CD4-positive, alpha-beta T cell (primary cell): Measurements from ENCODE around the gene RECQL5. TPM values are rescaled to one million over a fixed set of nuclear protein-coding genes. Genes with fewer than 3 reads are reported as not detected.

Experiments used
- ATAC-seq: fragments of 200-7000 bp; cut with Tn5 transposase; one replicate; pipeline ENCODE4 v1.10.0; 2022; ENCODE audit warnings: mild to moderate bottlenecking; ENCODE audit not compliant: poor library complexity
- CTCF ChIA-PET: fragments of 350-600 bp; sonication (Branson Sonifier 250); formaldehyde crosslinking; loops from one replicate; lab custom pipeline; 2021; ENCODE audit warnings: antibody characterized with exemption, inconsistent platforms; lab: Charles Lee
- POLR2A ChIA-PET: fragments of 350-600 bp; sonication (Branson Sonifier 250); formaldehyde crosslinking; loops from one replicate; lab custom pipeline; 2021; ENCODE audit warnings: antibody characterized with exemption, inconsistent platforms; lab: Charles Lee
- DNase-seq, 14 experiments: peaks; one replicate each; pipeline ENCODE4 v3.0.0-alpha.2; 2013 to 2020; ENCODE audit warnings: mixed read lengths in 2 of 14
- H3K27ac ChIP-seq, 2 donors: one replicate each; pipeline versions ENCODE4 v1.5.1 to v1.7.0; 2013; ENCODE audit warnings: low read length in 2 of 2, low read depth in 1 of 2, mild to moderate bottlenecking in 1 of 2
- H3K27me3 ChIP-seq, 2 experiments: 1 replicate in 1 of 2; 2 replicates in 1 of 2; pipeline versions ENCODE4 v1.6.1 to v1.7.0; 2013; ENCODE audit warnings: low read length in 2 of 2, control low read depth in 1 of 2, mild to moderate bottlenecking in 1 of 2, moderate library complexity in 1 of 2; ENCODE audit not compliant: insufficient read depth in 2 of 2, control insufficient read depth in 1 of 2
- H3K36me3 ChIP-seq: one replicate; pipeline ENCODE4 v1.6.1; 2013; ENCODE audit warnings: low read length, control low read depth; ENCODE audit not compliant: insufficient read depth
- H3K4me1 ChIP-seq: one replicate; pipeline ENCODE4 v1.6.1; 2013; ENCODE audit warnings: low read length, control low read depth; ENCODE audit not compliant: insufficient read depth
- H3K4me3 ChIP-seq: one replicate; pipeline ENCODE4 v1.5.1; 2013; ENCODE audit warnings: mild to moderate bottlenecking, low read length, moderate library complexity
- H3K9me3 ChIP-seq, 2 experiments: 1 replicate in 1 of 2; 2 replicates in 1 of 2; pipeline versions ENCODE4 v1.6.1 to v1.7.0; 2013; ENCODE audit warnings: low read length in 2 of 2, mild to moderate bottlenecking in 2 of 2, control low read depth in 1 of 2, moderate library complexity in 1 of 2; ENCODE audit not compliant: control insufficient read depth in 1 of 2, insufficient read depth in 1 of 2
- H3K27ac Mint-ChIP-seq: one replicate; pipeline ENCODE4 v1.8.0; 2020; ENCODE audit warnings: mixed read lengths
- H3K27me3 Mint-ChIP-seq: one replicate; pipeline ENCODE4 v1.8.0; 2021; ENCODE audit warnings: mixed read lengths
- H3K36me3 Mint-ChIP-seq: one replicate; pipeline ENCODE4 v1.8.0; 2021; ENCODE audit warnings: low read depth, mixed read lengths
- H3K4me1 Mint-ChIP-seq: one replicate; pipeline ENCODE4 v1.8.0; 2021; ENCODE audit warnings: low read depth, mixed read lengths
- H3K4me3 Mint-ChIP-seq: one replicate; pipeline ENCODE4 v1.8.0; 2020; ENCODE audit warnings: mild to moderate bottlenecking, mixed read lengths
- H3K9me3 Mint-ChIP-seq: one replicate; pipeline ENCODE4 v1.8.0; 2020; ENCODE audit warnings: mixed read lengths
- CTCF ChIP-seq: fragments of 200-600 bp; IDR thresholded peaks from one replicate; pipeline ENCODE4 v1.8.0; 2022; ENCODE audit warnings: antibody characterized with exemption, mild to moderate bottlenecking
- intact Hi-C, 2 experiments: fragments of 100-400 bp; cut with DNase I in 1 of 2; cut with micrococcal nuclease in 1 of 2; formaldehyde crosslinking; loops; one replicate each; pipeline versions ENCODE4 v1.15.1 to v1.9.0; 2023 to 2025; cut with DNase I, micrococcal nuclease
- total RNA-seq, 174 experiments: library from RNA in 2 of 174; stranded (reverse) in 2 of 174; gene quantifications; one replicate each; pipeline ENCODE4 v1.2.3 and lab custom pipeline; 2021 to 2026

The RECQL5 gene
- total RNA-seq, 2 experiments from 2014 or later, result 16.4 to 17.7 TPM

GRCh38 chr17:75691801-75692626 lies 25.1 kb upstream of the RECQL5 start:
- no peaks in the 10 kb centered on the region for H3K27me3 ChIP-seq
- no peaks in the 10 kb centered on the region for H3K9me3 ChIP-seq
- intact Hi-C loops, result no loop called here
- H3K4me3 ChIP-seq, result no peak overlapping the region
- no peak for TF ChIP-seq CTCF
- POLR2A ChIA-PET, result no interaction called here
- H3K27ac Mint-ChIP-seq, result peak overlapping the region; percentile 69
- H3K4me3 Mint-ChIP-seq, result no peak overlapping the region
- no peaks in the 10 kb centered on the region for H3K27me3 Mint-ChIP-seq
- peaks cover 73% of the 10 kb centered on the region for H3K36me3 Mint-ChIP-seq
- no peak for DNase-seq
- no peak overlapping the region for H3K27ac ChIP-seq
- H3K36me3 ChIP-seq, result peaks cover 67% of the 10 kb centered on the region
- H3K4me1 Mint-ChIP-seq, result peaks cover 44% of the 10 kb centered on the region
- H3K9me3 Mint-ChIP-seq, result no peaks in the 10 kb centered on the region
- peaks cover 41% of the 10 kb centered on the region for H3K4me1 ChIP-seq
- CTCF ChIA-PET, result interaction anchor here (1.6 kb wide), 1 partner anchor 59 kb away, joined by 4 read pairs; the partner anchor contains the start of gene SMIM5
- ATAC-seq, result no peak

DNA sequence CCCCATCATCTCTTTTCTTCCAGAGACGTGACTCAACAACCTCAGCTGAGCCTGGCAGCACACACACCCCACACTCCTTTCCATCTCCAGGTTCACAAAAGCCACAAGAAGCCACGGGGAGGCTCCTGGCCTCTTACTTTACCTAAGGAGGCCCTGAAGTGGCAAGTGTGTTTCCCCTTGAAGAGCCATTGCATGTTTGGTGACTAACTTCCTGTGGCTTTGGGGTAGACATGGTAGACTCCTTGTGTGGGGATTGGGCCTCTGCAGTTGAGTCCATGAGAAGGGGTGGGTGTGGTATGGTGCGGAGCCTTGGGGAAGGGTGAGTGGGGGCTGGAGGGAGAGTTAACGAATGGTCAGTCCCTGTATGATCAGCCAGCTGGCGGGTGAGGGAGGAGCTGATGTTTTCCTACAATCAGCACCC lies 24.4 kb upstream of the RECQL5 start:
- Mint-ChIP-seq H3K36me3 (peaks cover 71% of the 10 kb centered on the region), H3K27me3 (no peaks in the 10 kb centered on the region), H3K4me1 (peaks cover 50% of the 10 kb centered on the region), H3K4me3 (no peak overlapping the region), H3K27ac (peak overlapping the region; percentile 69), H3K9me3 (no peaks in the 10 kb centered on the region)
- H3K4me1 ChIP-seq, result peaks cover 41% of the 10 kb centered on the region
- DNase-seq (peak in 2 of 14 experiments; percentile 10 to 34), ATAC-seq (no peak)
- no peaks in the 10 kb centered on the region for H3K9me3 ChIP-seq
- ChIA-PET POLR2A (interaction anchor here (0.6 kb wide), 1 partner anchor 187 kb away, joined by 3 read pairs; the partner anchor contains the start of gene TRIM47), CTCF (interaction anchor here (0.7 to 1.6 kb wide), 2 partner anchors 58 to 59 kb away, joined by 3 to 4 read pairs; partner anchors contain the start of gene SMIM5)
- TF ChIP-seq CTCF, result no peak
- peaks cover 66% of the 10 kb centered on the region for H3K36me3 ChIP-seq
- no peak overlapping the region for H3K27ac ChIP-seq
- no peaks in the 10 kb centered on the region for H3K27me3 ChIP-seq
- no peak overlapping the region for H3K4me3 ChIP-seq
- intact Hi-C loops, result no loop called here

DNA sequence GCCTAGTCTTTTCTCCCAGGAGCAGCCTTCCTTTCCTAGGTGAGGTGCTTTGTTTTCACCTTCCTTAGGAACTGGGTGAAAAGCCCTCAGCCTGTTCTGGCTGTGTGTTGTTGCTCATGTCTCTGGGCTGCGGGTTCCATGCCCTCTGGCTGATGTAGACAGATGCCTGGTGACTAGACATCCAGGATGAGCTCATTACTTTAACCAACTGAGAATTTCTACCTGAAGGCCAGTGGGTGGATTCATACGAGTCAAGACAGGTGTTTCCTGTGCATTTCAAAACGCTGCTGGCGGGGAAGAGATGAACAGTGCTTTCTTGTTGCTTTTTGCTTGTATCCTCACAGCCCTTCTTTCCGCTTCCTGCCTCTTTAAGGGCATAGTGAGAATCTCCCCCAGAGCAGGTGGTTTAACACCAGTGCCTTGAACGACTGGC lies 22.5 kb upstream of the RECQL5 start:
- POLR2A ChIA-PET, result interaction anchor here (0.7 to 1.0 kb wide), 3 partner anchors 22 to 87 kb away, joined by 3 to 7 read pairs (median 3); partner anchors contain the start of genes ITGB4, RECQL5 and SAP30BP
- peaks cover 41% of the 10 kb centered on the region for H3K4me1 ChIP-seq
- H3K27me3 Mint-ChIP-seq, result no peaks in the 10 kb centered on the region

More for the DNA sequence above, 22.5 kb upstream of the RECQL5 start:
- ATAC-seq (peak; percentile 93), DNase-seq (peak; percentile 21 to 77 (median 45))
- H3K9me3 ChIP-seq, result no peaks in the 10 kb centered on the region
- H3K4me3 ChIP-seq, result no peak overlapping the region
- Mint-ChIP-seq H3K9me3 (no peaks in the 10 kb centered on the region), H3K27ac (peak overlapping the region; percentile 93), H3K4me1 (peaks cover 60% of the 10 kb centered on the region), H3K36me3 (peaks cover 67% of the 10 kb centered on the region), H3K4me3 (peak overlapping the region; percentile 71)
- peaks cover 58% of the 10 kb centered on the region for H3K36me3 ChIP-seq
- no peaks in the 10 kb centered on the region for H3K27me3 ChIP-seq
- CTCF ChIA-PET, result interaction anchor here (2.8 kb wide), 1 partner anchor 15 kb away, joined by 7 read pairs; no protein-coding TSS in a partner anchor
- intact Hi-C loops, result loop anchor here in 1 of 2 experiments (1.0 kb wide), 1 partner anchor 14 kb away; no protein-coding TSS in a partner anchor
- H3K27ac ChIP-seq, result peak overlapping the region; percentile 50 to 90
- TF ChIP-seq CTCF, result no peak
